HG03135 (cell line): ENCODE measurements around the gene TNFRSF18.
"Not testable (repeated sequence)": the region's sequence is repeated elsewhere in the genome, so short reads cannot be mapped to it uniquely, and the experiment has no call there.

Source experiments
- ATAC-seq: cut with Tn5 transposase; IDR thresholded peaks from one replicate; pipeline ENCODE4 v1.9.1; 2021; ENCODE audit warnings: mild to moderate bottlenecking, moderate library complexity; ENCODE audit not compliant: unreplicated experiment

The TNFRSF18 gene

GRCh38 chr1:1199141-1199960 is 7.0 kb downstream of the TNFRSF18 start:
- ATAC-seq = no peak

- ATAC-seq = no peak
Observed at GRCh38 chr1:1198423-1199140, 7.8 kb downstream of the TNFRSF18 start.

GRCh38 chr1:1197551-1198422 is 8.6 kb downstream of the TNFRSF18 start:
- ATAC-seq = no peak

- no peak for ATAC-seq
Observed at GRCh38 chr1:1197188-1197500, 9.2 kb downstream of the TNFRSF18 start.

GRCh38 chr1:1196431-1197187 is 9.8 kb downstream of the TNFRSF18 start:
- ATAC-seq = no peak

GRCh38 chr1:1195726-1196125 is 10.7 kb downstream of the TNFRSF18 start:
- not testable (repeated sequence) for ATAC-seq

GRCh38 chr1:1194723-1195122 is 11.7 kb downstream of the TNFRSF18 start:
- no peak for ATAC-seq

GRCh38 chr1:1191734-1192133 is 14.7 kb downstream of the TNFRSF18 start:
- no peak for ATAC-seq

- no peak for ATAC-seq
Observed at GRCh38 chr1:1189111-1189510, 17.3 kb downstream of the TNFRSF18 start.

GRCh38 chr1:1187938-1188337 is 18.5 kb downstream of the TNFRSF18 start:
- no peak for ATAC-seq

GRCh38 chr1:1185101-1185765 is 21.2 kb downstream of the TNFRSF18 start:
- ATAC-seq = no peak

- no peak for ATAC-seq
Observed at GRCh38 chr1:1183833-1184775, 22.3 kb downstream of the TNFRSF18 start.

GRCh38 chr1:1183221-1183747 is 23.1 kb downstream of the TNFRSF18 start:
- no peak for ATAC-seq

GRCh38 chr1:1182491-1183220 is 23.7 kb downstream of the TNFRSF18 start:
- no peak for ATAC-seq

GRCh38 chr1:1181938-1182410 is 24.4 kb downstream of the TNFRSF18 start:
- ATAC-seq = no peak

GRCh38 chr1:1181129-1181937 is 25.1 kb downstream of the TNFRSF18 start:
- no peak for ATAC-seq
